Activated T-cell treated with anti-CD3 and anti-CD28 coated beads for 48 hours (primary cell): Measurements from ENCODE around the gene JARID2.
"Not testable (repeated sequence)": the region's sequence is repeated elsewhere in the genome, so short reads cannot be mapped to it uniquely, and the experiment has no call there.

ENCODE experiments used
- DNase-seq: peaks from one replicate; pipeline ENCODE4 v3.0.0-alpha.2; 2020; ENCODE audit warnings: low read depth

Gene JARID2

GRCh38 chr6:15522856-15523529 lies 277.1 kb downstream of the JARID2 start:
- DNase-seq = no peak

- DNase-seq = no peak
These were observed 278.1 kb downstream of the JARID2 start for GRCh38 chr6:15523679-15524630.

GRCh38 chr6:15524861-15525401 lies 279.1 kb downstream of the JARID2 start:
- no peak for DNase-seq

DNA sequence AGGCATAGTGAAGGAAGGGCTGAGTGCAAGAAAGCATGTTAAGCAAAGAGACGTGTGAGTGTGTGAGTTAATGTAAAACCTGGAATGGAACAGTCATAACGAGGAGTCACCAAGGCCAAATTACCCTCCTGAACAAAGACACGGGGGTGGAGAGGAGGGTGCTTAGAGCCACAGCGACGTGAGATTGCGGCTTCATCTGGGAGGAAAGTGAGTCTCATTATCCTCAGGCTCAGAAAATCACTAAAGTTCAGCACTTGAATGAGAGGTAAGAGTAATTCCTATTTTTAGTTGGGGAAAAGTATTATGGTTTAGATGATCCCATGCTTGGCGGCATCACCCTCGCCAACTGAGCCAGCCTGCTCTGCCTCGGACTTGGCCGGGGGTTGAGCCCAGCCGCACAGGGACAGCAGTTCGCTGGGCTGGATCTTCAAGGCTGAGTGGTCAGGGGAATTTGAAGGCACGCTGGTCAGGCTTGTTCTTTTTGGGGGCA lies 280.4 kb downstream of the JARID2 start:
- DNase-seq = no peak

DNA sequence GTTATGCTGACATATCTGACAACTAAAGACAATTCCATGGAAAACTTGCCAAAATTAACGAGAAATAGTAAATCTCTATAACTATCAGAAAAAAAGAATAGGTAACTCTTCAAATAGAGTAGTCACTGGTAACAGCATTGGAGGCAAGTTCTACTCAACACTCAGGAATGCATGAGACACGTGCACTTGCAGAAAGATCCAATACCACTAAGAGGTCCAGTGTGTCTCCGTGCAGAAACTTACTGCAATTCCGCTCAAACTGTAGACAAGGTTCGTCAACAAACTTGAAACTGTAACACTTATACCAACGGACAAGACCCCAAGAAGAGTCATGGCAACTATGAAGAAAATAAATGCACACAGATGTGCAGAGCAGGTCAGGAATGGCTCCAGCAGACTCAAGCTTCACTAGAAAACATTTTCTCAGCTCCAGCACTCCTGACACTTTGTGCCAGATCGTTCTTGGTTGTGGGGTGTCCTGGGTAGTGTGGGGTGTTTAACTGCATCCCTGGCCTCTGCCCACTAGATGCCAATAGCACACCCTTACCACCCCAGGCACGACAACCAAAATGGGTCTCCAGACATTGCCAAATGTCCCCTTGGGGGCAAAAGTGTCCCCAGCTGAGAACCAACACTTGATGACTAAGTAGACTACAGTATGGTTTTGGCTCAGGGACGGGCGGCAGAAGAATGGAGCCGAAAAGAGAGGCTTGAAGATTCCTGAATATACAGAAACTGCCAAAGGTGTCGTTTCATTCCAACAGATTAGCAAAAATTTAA lies 282.2 kb downstream of the JARID2 start:
- DNase-seq = no peak

DNA sequence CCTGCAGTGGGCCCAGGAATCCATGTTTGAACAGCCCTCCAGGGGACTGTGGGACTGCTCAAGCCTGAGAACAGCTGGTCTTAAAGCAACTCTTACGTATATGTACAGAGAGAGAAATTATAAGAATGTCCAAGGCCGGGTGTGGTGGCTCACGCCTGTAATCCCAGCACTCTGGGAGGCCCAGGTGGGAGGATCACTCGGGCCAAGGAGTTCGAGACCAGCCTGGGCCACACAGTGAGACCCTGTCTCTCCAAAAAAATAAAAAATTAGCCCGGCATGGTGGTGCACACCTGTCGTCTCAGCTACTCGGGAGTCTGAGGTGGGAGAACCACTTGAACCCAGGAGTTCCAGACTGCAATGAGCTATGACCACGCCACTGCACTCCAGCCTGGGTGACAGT lies 283.0 kb downstream of the JARID2 start:
- DNase-seq = no peak

DNA sequence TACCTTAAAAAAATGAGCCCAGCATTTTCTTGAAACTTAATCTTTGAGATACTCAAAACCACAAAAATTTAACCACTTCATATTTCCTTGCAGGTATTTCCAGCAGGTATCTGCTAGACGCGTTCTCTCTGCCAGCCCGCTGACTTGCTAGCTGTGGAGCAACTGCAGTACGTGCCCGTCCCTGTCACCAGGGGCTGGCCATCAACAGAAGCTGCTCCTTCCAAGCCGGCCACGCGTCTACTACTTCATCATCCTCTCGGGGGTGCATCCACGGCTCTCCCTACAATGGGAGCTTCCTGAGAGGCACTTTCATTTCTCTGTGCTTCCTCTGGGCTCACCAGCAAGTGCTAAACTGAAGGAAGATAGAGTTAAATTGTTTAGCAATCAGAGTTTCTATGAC lies 284.5 kb downstream of the JARID2 start:
- DNase-seq = no peak

DNA sequence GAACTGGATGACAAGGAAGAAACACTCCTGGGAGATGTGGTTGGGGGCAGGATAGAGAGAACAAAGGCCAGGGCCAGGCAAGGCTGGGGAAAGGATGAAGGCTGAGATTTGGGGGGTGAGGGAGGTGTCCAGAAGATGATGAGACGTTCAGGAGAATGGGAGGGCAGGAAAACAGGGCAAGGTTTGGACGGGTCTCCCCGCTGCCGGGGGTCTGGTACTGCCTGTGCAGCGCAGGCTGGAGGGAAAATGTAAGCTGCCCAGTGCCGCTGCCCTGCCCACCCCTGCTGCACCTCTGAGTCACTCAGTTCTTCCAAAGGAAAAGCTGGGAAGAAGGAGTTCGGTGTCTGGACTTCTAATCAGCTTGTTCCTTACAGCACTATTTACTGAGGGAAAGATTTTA lies 286.1 kb downstream of the JARID2 start:
- no peak for DNase-seq

DNA sequence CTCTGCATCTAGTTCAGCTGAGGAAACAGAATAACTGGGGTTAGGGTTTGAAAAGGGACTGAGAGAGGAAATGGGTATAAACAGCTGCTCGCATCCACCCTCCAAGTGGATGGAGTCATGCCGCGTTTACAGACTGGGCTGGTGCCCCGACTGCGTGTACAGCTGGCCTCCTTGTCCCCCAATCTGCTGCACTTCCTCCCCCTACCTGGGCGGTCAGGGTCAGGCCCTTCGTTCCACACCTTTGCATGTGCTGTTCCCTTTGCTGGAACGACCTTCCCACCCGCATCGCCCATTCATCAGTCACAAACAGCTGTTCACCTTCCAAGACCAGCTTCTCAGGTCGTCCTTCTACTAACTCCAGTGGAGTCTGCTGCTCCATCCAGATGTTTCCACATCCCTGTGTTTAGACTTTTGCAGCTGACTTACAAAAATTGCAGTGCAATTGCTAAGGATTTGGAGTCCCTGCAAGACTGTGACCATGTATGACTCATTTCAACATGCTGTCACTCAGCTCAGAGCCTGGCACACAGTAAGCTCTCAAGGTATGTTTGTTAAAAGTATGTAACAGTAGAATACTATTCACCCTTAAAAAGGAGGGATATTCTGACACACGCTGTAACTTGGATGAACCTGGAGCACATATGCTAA lies 287.6 kb downstream of the JARID2 start:
- no peak for DNase-seq

DNA sequence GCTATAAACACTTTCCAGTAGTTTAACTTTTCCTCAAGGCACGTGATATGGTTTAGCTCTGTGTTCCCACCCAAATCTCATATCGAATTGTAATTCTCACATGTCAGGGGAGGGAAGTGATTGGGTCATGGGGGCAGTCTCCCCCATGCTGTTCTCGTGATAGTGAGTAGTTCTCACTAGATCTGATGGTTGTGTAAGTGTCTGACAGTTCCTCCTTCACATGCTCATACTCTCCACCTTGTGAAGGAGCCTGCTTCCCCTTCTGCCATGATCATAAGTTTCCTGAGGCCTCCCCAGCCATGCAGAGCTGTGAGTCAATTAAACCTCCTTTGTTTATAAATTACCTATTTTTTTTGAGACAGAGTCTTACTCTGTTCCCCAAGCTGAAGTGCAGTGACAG lies 289.1 kb downstream of the JARID2 start:
- no peak for DNase-seq

DNA sequence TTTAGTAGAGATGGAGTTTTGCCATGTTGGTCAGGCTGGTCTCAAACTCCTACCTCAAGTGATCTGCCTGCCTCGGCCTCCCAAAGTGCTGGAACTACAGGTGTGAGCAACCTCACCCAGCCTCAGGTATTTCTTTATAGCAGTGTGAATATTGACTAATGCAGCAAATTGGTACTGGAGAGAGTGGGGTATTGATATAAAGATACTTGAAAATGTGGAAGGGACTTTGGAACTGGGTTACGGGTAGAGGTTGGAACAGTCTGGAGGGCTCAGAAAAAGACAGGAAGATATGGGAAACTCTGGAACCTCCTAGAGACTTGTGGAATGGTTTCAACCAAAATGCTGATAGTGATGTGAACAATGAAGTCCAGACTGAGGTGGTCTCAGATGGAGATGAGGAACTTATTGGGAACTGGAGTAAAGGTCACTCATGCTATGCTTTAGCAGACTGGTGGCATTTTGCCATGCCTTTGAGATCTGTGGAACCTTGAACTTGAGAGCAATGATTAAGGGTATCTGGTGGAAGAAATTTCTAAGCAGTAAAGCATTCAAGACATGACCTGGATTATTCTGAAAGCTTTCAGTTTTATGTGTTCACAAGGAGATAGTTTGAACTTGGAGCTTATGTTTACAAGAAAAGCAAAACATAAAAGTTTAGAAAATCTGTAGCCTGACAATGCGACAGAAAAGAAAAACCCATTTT lies 289.8 kb downstream of the JARID2 start:
- DNase-seq = no peak

GRCh38 chr6:15536198-15536955 lies 290.5 kb downstream of the JARID2 start:
- no peak for DNase-seq

GRCh38 chr6:15538106-15538505 lies 292.2 kb downstream of the JARID2 start:
- DNase-seq = no peak

- no peak for DNase-seq
These were observed 293.1 kb downstream of the JARID2 start for GRCh38 chr6:15538766-15539495.

DNA sequence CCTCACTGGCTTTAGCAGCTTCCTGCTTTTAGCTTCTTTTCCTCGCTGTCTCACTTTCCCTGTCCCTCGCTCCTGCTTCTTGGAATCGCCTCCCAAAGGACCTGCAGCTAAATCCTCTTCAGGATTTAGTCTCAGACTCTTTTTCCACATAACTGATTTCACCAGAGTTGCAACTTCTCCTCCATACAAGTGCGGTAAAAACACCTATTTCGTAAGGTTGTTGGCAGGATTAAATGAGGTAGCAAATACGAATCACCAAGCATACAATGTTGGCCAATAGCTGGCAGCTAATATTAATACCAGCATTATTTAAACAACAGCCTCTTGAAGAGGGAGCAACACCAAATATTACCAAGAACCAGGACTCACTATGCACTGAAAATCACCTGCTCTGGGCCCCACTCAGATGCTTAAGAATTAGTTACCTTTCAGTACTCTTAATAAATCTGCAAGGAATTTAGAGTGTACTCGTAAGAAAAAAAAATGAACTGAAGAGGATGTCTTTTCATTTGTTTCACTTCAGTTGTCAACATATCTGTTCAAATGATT lies 293.9 kb downstream of the JARID2 start:
- no peak for DNase-seq

- DNase-seq = not testable (repeated sequence)
These were observed 297.6 kb downstream of the JARID2 start for GRCh38 chr6:15543332-15543917.

DNA sequence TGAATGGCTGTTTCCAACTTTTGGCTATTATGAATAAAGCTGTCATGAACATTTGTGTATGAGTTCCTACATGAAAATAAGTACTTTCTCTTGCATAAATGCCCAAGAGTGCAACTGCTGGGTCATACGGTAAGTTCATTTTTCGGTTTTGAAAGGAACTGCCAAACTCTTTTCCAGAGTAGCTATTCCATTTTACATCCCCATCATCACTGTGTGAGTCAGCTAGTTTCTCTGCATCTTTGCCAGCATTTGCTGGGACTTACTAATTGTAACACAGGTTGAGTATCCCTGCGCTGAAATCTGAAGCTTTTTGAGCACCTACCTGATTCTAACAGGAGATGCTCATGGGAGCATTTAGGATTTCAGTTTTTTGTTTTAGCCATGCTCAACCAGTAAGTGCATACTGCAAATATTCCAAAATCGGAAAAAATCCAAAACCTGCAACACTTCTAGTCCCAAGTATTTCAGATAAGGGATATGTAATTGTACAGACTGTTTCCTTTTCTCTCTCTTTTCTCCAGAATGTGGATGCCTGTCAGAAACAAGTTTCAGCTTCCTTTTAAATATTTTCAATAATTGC lies 298.5 kb downstream of the JARID2 start:
- DNase-seq = no peak

DNA sequence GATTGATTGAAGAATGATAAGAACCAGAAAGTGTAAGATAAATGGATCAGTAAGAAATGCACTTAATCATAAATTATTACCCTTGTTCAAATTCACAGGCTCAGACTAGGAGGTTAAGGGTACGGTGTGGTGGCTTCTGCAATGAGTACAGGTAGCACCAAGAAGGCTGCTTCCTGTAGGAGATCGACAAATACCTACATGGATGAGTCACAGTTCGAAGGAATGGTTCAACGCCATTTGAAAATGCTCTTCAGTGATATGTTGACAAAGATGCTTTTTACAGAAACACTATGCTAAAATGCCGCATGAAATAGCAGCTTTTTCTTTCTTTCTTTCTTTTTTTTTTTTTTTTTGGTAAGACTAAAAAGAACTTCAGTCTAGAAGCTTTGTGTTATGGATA lies 300.7 kb downstream of the JARID2 start:
- no peak for DNase-seq
